Measurements from ENCODE around the gene C8G.

Gene C8G

GRCh38 chr9:136964171-136964689 is 19.2 kb downstream of the C8G start:
- DNase-seq, result no peak

GRCh38 chr9:136964833-136965422 is 19.9 kb downstream of the C8G start:
- DNase-seq, result no peak

- DNase-seq, result peak in 52 of 58 donors; percentile 30 to 94 (median 70)
Observed at GRCh38 chr9:136965771-136966484, 20.9 kb downstream of the C8G start.

- DNase-seq, result no peak
Observed at GRCh38 chr9:136968333-136969127, 23.5 kb downstream of the C8G start.

- no peak for DNase-seq
Observed at GRCh38 chr9:136969150-136969549, 24.1 kb downstream of the C8G start.

- no peak for DNase-seq
Observed at GRCh38 chr9:136969774-136970173, 24.7 kb downstream of the C8G start.

- DNase-seq, result no peak
Observed at GRCh38 chr9:136970361-136970760, 25.3 kb downstream of the C8G start.

GRCh38 chr9:136971746-136972145 is 26.7 kb downstream of the C8G start:
- DNase-seq, result no peak

- DNase-seq, result no peak
Observed at GRCh38 chr9:136972335-136972734, 27.3 kb downstream of the C8G start.

GRCh38 chr9:136972743-136973142 is 27.7 kb downstream of the C8G start:
- no peak for DNase-seq

- no peak for DNase-seq
Observed at GRCh38 chr9:136973618-136974617, 28.9 kb downstream of the C8G start.

- DNase-seq, result no peak
Observed at GRCh38 chr9:136974817-136975535, 29.9 kb downstream of the C8G start.

GRCh38 chr9:136975644-136976043 is 30.6 kb downstream of the C8G start:
- peak in 51 of 58 donors; percentile 20 to 90 (median 69) for DNase-seq

- peak in 57 of 58 donors; percentile 66 to 98 (median 92) for DNase-seq
Observed at GRCh38 chr9:136977223-136977622, 32.2 kb downstream of the C8G start, which contains the start of gene PTGDS. Gene PTGDS, plus strand, starts transcription at chr9:136977504. Its CDS starts 75 bp downstream, at chr9:136977579.

GRCh38 chr9:136977649-136978072 is 32.6 kb downstream of the C8G start:
- peak in 4 of 58 donors; percentile 53 to 76 (median 66) for DNase-seq

- peak in 57 of 58 donors; percentile 40 to 100 (median 90) for DNase-seq
Observed at GRCh38 chr9:136978073-136978864, 33.2 kb downstream of the C8G start.

- peak in 2 of 58 donors; percentile 66 to 72 for DNase-seq
Observed at GRCh38 chr9:136978865-136979544, 34.0 kb downstream of the C8G start.

Measured in anterior cingulate cortex (tissue), 58 donors.